ENCODE results near the gene IL3RA.

The IL3RA gene

GRCh38 chrX:1385253-1386223 lies 49.0 kb downstream of the IL3RA start:
- DNase-seq (ENCODE audit: low spot score), result peak; percentile 45

- peak; percentile 27 for DNase-seq (ENCODE audit: low spot score)
These were observed 49.9 kb downstream of the IL3RA start for GRCh38 chrX:1386338-1387127.

- peak; percentile 35 for DNase-seq (ENCODE audit: low spot score)
These were observed 50.7 kb downstream of the IL3RA start for GRCh38 chrX:1387141-1387776.

GRCh38 chrX:1388651-1389050 lies 52.1 kb downstream of the IL3RA start:
- no peak for DNase-seq (ENCODE audit: low spot score)

GRCh38 chrX:1389181-1389992 lies 52.8 kb downstream of the IL3RA start:
- DNase-seq (ENCODE audit: low spot score), result peak; percentile 38

GRCh38 chrX:1389993-1390285 lies 53.4 kb downstream of the IL3RA start:
- no peak for DNase-seq (ENCODE audit: low spot score)

GRCh38 chrX:1390621-1391369 lies 54.2 kb downstream of the IL3RA start:
- DNase-seq (ENCODE audit: low spot score), result no peak

- DNase-seq (ENCODE audit: low spot score), result peak; percentile 94
These were observed 54.8 kb downstream of the IL3RA start for GRCh38 chrX:1391370-1391706.

- peak; percentile 99 for DNase-seq (ENCODE audit: low spot score)
These were observed 55.3 kb downstream of the IL3RA start, which contains the start of gene SLC25A6 for GRCh38 chrX:1391707-1392375. Gene SLC25A6, minus strand, starts transcription at chrX:1392113. Its CDS starts 104 bp downstream, at chrX:1392009.

- no peak for DNase-seq (ENCODE audit: low spot score)
These were observed 55.9 kb downstream of the IL3RA start for GRCh38 chrX:1392376-1393068.

GRCh38 chrX:1393871-1394615 lies 57.5 kb downstream of the IL3RA start:
- DNase-seq (ENCODE audit: low spot score), result no peak

GRCh38 chrX:1394731-1395501 lies 58.3 kb downstream of the IL3RA start:
- no peak for DNase-seq (ENCODE audit: low spot score)

GRCh38 chrX:1395646-1396216 lies 59.1 kb downstream of the IL3RA start:
- DNase-seq (ENCODE audit: low spot score), result no peak

GRCh38 chrX:1397001-1397400 lies 60.4 kb downstream of the IL3RA start:
- no peak for DNase-seq (ENCODE audit: low spot score)

- DNase-seq (ENCODE audit: low spot score), result no peak
These were observed 61.1 kb downstream of the IL3RA start for GRCh38 chrX:1397441-1398270.

GRCh38 chrX:1398431-1399340 lies 62.1 kb downstream of the IL3RA start:
- DNase-seq (ENCODE audit: low spot score), result no peak
